ENCODE results near the gene NOA1.
"Not testable (repeated sequence)": the region's sequence is repeated elsewhere in the genome, so short reads cannot be mapped to it uniquely, and the experiment has no call there.

NOA1 gene

DNA sequence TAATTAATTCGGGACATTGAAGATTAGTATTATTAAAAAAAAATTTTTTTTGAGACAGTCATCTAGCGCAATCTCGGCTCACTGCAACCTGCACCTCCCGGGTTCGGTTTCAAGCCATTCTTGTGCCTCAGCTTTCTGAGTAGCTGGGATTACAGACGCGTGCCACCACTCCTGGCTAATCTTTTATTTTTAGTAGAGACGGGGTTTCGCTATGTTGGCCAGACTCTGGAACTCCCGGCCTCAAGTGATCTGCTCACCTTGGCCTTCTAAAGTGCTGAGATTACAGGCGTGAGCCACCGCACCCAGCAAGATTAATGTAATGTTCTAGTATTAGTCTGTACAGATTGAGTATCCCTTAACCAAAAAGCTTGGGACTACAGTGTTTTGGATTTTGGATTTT is 37.0 kb downstream of the NOA1 start:
- TF ChIP-seq JUND (IDR thresholded peaks at IDR 0.05; ENCODE audit: low read depth) = no peak
- in situ Hi-C loops (cut with HindIII; ENCODE audit: low pct_unique_long_range_greater_than_20kb, low sequenced_read_pairs) = no loop called here
- no peak for DNase-seq (ENCODE audit: low read depth in 1 of 2, low spot score in 1 of 2)

- DNase-seq (ENCODE audit: low read depth in 1 of 2, low spot score in 1 of 2); in situ Hi-C loops (cut with HindIII; ENCODE audit: low pct_unique_long_range_greater_than_20kb, low sequenced_read_pairs): not testable (repeated sequence)
Measured at GRCh38 chr4:56939826-56940225, 37.6 kb downstream of the NOA1 start.

DNA sequence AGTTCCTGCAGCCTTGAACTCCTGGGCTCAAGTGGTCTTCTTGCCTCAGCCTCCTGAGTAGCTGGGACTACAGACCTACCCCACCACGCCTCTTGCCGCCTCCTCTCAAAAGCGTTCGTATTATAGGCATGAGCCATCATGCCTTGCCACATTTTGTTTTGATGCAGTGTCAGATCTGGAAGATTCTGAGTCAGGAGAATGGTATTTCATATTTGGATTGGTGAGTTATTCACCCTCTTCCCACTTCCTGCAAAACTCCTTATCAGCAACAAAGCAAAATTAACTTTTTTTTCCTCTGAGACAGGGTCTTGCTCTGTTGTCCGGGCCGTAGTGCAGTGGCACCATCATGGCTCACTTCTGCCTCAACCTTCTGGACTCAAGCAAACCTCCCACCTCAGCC is 40.1 kb downstream of the NOA1 start:
- in situ Hi-C loops (cut with HindIII; ENCODE audit: low pct_unique_long_range_greater_than_20kb, low sequenced_read_pairs) = no loop called here
- TF ChIP-seq JUND (IDR thresholded peaks at IDR 0.05; ENCODE audit: low read depth) = no peak
- no peak for DNase-seq (ENCODE audit: low read depth in 1 of 2, low spot score in 1 of 2)

DNA sequence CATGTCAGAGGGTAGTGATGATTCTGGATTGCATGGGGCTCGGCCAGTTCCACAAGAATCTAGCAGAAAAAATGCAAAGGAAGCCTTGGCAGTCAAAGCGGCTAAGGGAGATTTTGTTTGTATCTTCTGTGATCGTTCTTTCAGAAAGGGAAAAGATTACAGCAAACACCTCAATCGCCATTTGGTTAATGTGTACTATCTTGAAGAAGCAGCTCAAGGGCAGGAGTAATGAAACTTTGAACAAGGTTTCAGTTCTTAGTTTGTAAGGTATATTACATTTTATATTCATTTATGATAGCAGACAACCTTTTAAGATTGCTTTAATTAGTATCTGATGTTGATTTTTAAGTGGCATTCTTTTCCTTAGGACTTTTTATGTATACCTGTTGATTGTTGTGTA is 45.5 kb downstream of the NOA1 start:
- in situ Hi-C loops (cut with HindIII; ENCODE audit: low pct_unique_long_range_greater_than_20kb, low sequenced_read_pairs) = no loop called here
- no peak for DNase-seq (ENCODE audit: low read depth in 1 of 2, low spot score in 1 of 2)
- no peak for TF ChIP-seq JUND (IDR thresholded peaks at IDR 0.05; ENCODE audit: low read depth)

- in situ Hi-C loops (cut with HindIII; ENCODE audit: low pct_unique_long_range_greater_than_20kb, low sequenced_read_pairs) = no loop called here
- no peak for TF ChIP-seq JUND (IDR thresholded peaks at IDR 0.05; ENCODE audit: low read depth)
- DNase-seq (ENCODE audit: low read depth in 1 of 2, low spot score in 1 of 2) = no peak
Measured at GRCh38 chr4:56930638-56931037, 46.8 kb downstream of the NOA1 start.

- no peak for TF ChIP-seq JUND (IDR thresholded peaks at IDR 0.05; ENCODE audit: low read depth)
- no peak for DNase-seq (ENCODE audit: low read depth in 1 of 2, low spot score in 1 of 2)
- in situ Hi-C loops (cut with HindIII; ENCODE audit: low pct_unique_long_range_greater_than_20kb, low sequenced_read_pairs) = no loop called here
Measured at GRCh38 chr4:56927196-56927595, 50.2 kb downstream of the NOA1 start.

- DNase-seq (ENCODE audit: low read depth in 1 of 2, low spot score in 1 of 2); in situ Hi-C loops (cut with HindIII; ENCODE audit: low pct_unique_long_range_greater_than_20kb, low sequenced_read_pairs): not testable (repeated sequence)
Measured at GRCh38 chr4:56914977-56915376, 62.4 kb downstream of the NOA1 start.

GRCh38 chr4:56914336-56914735 is 63.1 kb downstream of the NOA1 start:
- DNase-seq (ENCODE audit: low read depth in 1 of 2, low spot score in 1 of 2) = no peak
- TF ChIP-seq JUND (IDR thresholded peaks at IDR 0.05; ENCODE audit: low read depth) = no peak
- in situ Hi-C loops (cut with HindIII; ENCODE audit: low pct_unique_long_range_greater_than_20kb, low sequenced_read_pairs) = no loop called here

All from T47D (cell line).